CD4-positive, alpha-beta T cell treated with Interleukin-12 subunit alpha and Interleukin-12 subunit beta, for 1 hour (primary cell): Measurements from ENCODE around the gene CLASP1.
"Not testable (repeated sequence)": the region's sequence is repeated elsewhere in the genome, so short reads cannot be mapped to it uniquely, and the experiment has no call there.

Source experiments
- DNase-seq: peaks from one replicate; pipeline ENCODE4 v3.0.0-alpha.2; 2020

Gene CLASP1

GRCh38 chr2:121649149-121649595 lies at the start of gene CLASP1:
Gene CLASP1, minus strand, starts transcription at chr2:121649462. Its CDS starts 43,567 bp downstream, at chr2:121605895.
- DNase-seq, result no peak

GRCh38 chr2:121698318-121698930 lies 49.2 kb upstream of the CLASP1 start:
- DNase-seq, result no peak

- no peak for DNase-seq
These were observed 47.9 kb upstream of the CLASP1 start for GRCh38 chr2:121697108-121697631.

GRCh38 chr2:121696410-121696930 lies 47.2 kb upstream of the CLASP1 start:
- DNase-seq, result no peak

GRCh38 chr2:121695171-121695451 lies 45.8 kb upstream of the CLASP1 start:
- DNase-seq, result no peak

- no peak for DNase-seq
These were observed 45.3 kb upstream of the CLASP1 start for GRCh38 chr2:121694398-121695170.

- DNase-seq, result not testable (repeated sequence)
These were observed 41.3 kb upstream of the CLASP1 start for GRCh38 chr2:121690572-121690971.

- DNase-seq, result no peak
These were observed 40.8 kb upstream of the CLASP1 start for GRCh38 chr2:121690095-121690494.

GRCh38 chr2:121689356-121689755 lies 40.1 kb upstream of the CLASP1 start:
- no peak for DNase-seq

GRCh38 chr2:121688820-121689219 lies 39.6 kb upstream of the CLASP1 start:
- no peak for DNase-seq

GRCh38 chr2:121686902-121687301 lies 37.6 kb upstream of the CLASP1 start:
- no peak for DNase-seq

- no peak for DNase-seq
These were observed 37.0 kb upstream of the CLASP1 start for GRCh38 chr2:121686218-121686617.

- no peak for DNase-seq
These were observed 33.4 kb upstream of the CLASP1 start for GRCh38 chr2:121682396-121683298.

GRCh38 chr2:121677855-121678254 lies 28.6 kb upstream of the CLASP1 start:
- DNase-seq, result no peak

- not testable (repeated sequence) for DNase-seq
These were observed 22.4 kb upstream of the CLASP1 start for GRCh38 chr2:121671621-121672020.

- no peak for DNase-seq
These were observed 20.9 kb upstream of the CLASP1 start for GRCh38 chr2:121670181-121670580.

- DNase-seq, result no peak
These were observed 18.4 kb upstream of the CLASP1 start for GRCh38 chr2:121667618-121668017.

GRCh38 chr2:121666042-121666441 lies 16.8 kb upstream of the CLASP1 start:
- no peak for DNase-seq

- no peak for DNase-seq
These were observed 16.2 kb upstream of the CLASP1 start for GRCh38 chr2:121665504-121665903.

GRCh38 chr2:121664713-121665112 lies 15.5 kb upstream of the CLASP1 start:
- no peak for DNase-seq

GRCh38 chr2:121664086-121664485 lies 14.8 kb upstream of the CLASP1 start:
- no peak for DNase-seq

GRCh38 chr2:121663434-121663833 lies 14.2 kb upstream of the CLASP1 start:
- DNase-seq, result no peak

- DNase-seq, result no peak
These were observed 13.4 kb upstream of the CLASP1 start for GRCh38 chr2:121662656-121663055.
